22Rv1 (cell line): Measurements from ENCODE around the gene DCC.

Experiments used
- CTCF ChIP-seq: fragments of 450-650 bp; IDR thresholded peaks from 2 replicates; pipeline ENCODE4 v1.5.1; 2017; ENCODE audit warnings: mild to moderate bottlenecking
- ZFX ChIP-seq: fragments of 450-650 bp; IDR thresholded peaks from 2 replicates; pipeline ENCODE4 v1.6.1; 2017; ENCODE audit warnings: antibody characterized with exemption, borderline replicate concordance

GRCh38 chr18:52607985-52608384, 268.0 kb downstream of the DCC start:
- TF ChIP-seq CTCF (no peak), ZFX (no peak)
